GM23248 (cell line): ENCODE measurements around the gene HNRNPK. TPM values are rescaled to one million over a fixed set of nuclear protein-coding genes. Genes with fewer than 3 reads are reported as not detected.

Source experiments
- DNase-seq: peaks from one replicate; pipeline ENCODE4 v3.0.0-alpha.2; 2015
- H2AFZ ChIP-seq: fragments of 200-600 bp; sonication (generic); 2 replicates; pipeline ENCODE4 v1.6.1; 2016; ENCODE audit warnings: antibody characterized with exemption
- H3F3A ChIP-seq: fragments of 200-600 bp; sonication (generic); 2 replicates; pipeline ENCODE4 v1.6.1; 2016; ENCODE audit warnings: mild to moderate bottlenecking, antibody characterized with exemption, mixed run types; ENCODE audit not compliant: insufficient read depth
- H3K27ac ChIP-seq: fragments of 200-600 bp; sonication (generic); 2 replicates; pipeline ENCODE4 v1.5.1; 2016; ENCODE audit warnings: mild to moderate bottlenecking
- H3K27me3 ChIP-seq: fragments of 200-600 bp; sonication (generic); replicated peaks from 2 replicates; pipeline ENCODE4 v1.6.1; 2016; ENCODE audit warnings: mild to moderate bottlenecking; ENCODE audit not compliant: insufficient read depth
- H3K36me3 ChIP-seq: fragments of 200-600 bp; sonication (generic); 2 replicates; pipeline ENCODE4 v1.6.1; 2016; ENCODE audit warnings: low read depth, mild to moderate bottlenecking
- H3K4me1 ChIP-seq: fragments of 200-600 bp; sonication (generic); 2 replicates; pipeline ENCODE4 v1.6.1; 2016; ENCODE audit warnings: mild to moderate bottlenecking; ENCODE audit not compliant: insufficient read depth
- H3K4me2 ChIP-seq: fragments of 200-600 bp; sonication (generic); one replicate; pipeline ENCODE4 v1.6.1; 2016; ENCODE audit warnings: mild to moderate bottlenecking; ENCODE audit not compliant: unreplicated experiment
- H3K4me3 ChIP-seq: fragments of 200-600 bp; sonication (generic); 2 replicates; pipeline ENCODE4 v1.5.1; 2016; ENCODE audit warnings: mild to moderate bottlenecking
- H3K79me2 ChIP-seq: fragments of 200-600 bp; sonication (generic); 2 replicates; pipeline ENCODE4 v1.6.1; 2016; ENCODE audit warnings: mild to moderate bottlenecking; ENCODE audit not compliant: insufficient read depth
- H3K9ac ChIP-seq: fragments of 200-600 bp; sonication (generic); 2 replicates; pipeline ENCODE4 v1.6.1; 2016; ENCODE audit warnings: mild to moderate bottlenecking
- H3K9me2 ChIP-seq: fragments of 200-600 bp; sonication (generic); 2 replicates; pipeline ENCODE4 v1.6.1; 2016; ENCODE audit warnings: mixed run types, mild to moderate bottlenecking, moderate library complexity; ENCODE audit not compliant: insufficient read depth
- H3K9me3 ChIP-seq: fragments of 200-600 bp; sonication (generic); one replicate; pipeline ENCODE4 v1.6.1; 2017; ENCODE audit warnings: low read depth
- H4K20me1 ChIP-seq: fragments of 200-600 bp; sonication (generic); 2 replicates; pipeline ENCODE4 v1.6.0; 2016; ENCODE audit not compliant: insufficient read depth
- EZH2 ChIP-seq: fragments of 200-600 bp; sonication (generic); IDR thresholded peaks from 2 replicates; pipeline ENCODE4 v1.6.1; 2018; ENCODE audit warnings: antibody characterized with exemption, mild to moderate bottlenecking; ENCODE audit not compliant: insufficient read depth, poor library complexity, severe bottlenecking
- EZH2phosphoT487 ChIP-seq: fragments of 200-600 bp; sonication (generic); IDR thresholded peaks from 2 replicates; pipeline ENCODE4 v1.6.1; 2018; ENCODE audit warnings: antibody characterized with exemption, moderate library complexity, mild to moderate bottlenecking, low read depth; ENCODE audit not compliant: insufficient read depth
- WGBS, 2 experiments: methylation state at CpG; one replicate each; pipeline ENCODE4 v1.1.6; 2015 to 2017; ENCODE audit warnings: low lambda C conversion rate in 2 of 2, low coverage in 1 of 2; ENCODE audit errors: missing lambda C conversion rate in 2 of 2; 5-methylcytosine and 5-hydroxymethylcytosine counted together
- in situ Hi-C: fragments of 300-500 bp; cut with MboI; formaldehyde crosslinking; loops from 2 replicates; pipeline ENCODE4 v1.15.0; 2020
- polyA plus RNA-seq: library from polyadenylated mRNA; unstranded; fragments of >200 nt; fragmentation: Nextera tagmentation; extraction: Ambion mirVana; gene quantifications from 2 replicates; pipeline ENCODE4 v1.2.1, GENCODE V29; 2016
- total RNA-seq: library from RNA; depleted of rRNA; stranded (reverse); fragments of >200 nt; shearing (Covaris generic); gene quantifications from 2 replicates; pipeline ENCODE4 v1.2.3, GENCODE V29; 2014; rRNA removed

The HNRNPK gene
- total RNA-seq (416 and 500 TPM in 2 replicates), polyA plus RNA-seq (369 and 370 TPM in 2 replicates)

GRCh38 chr9:83979812-83980394 lies at the start of gene HNRNPK:
HNRNPK (minus strand) TSS chr9:83980215; CDS start chr9:83978252, 1,963 bp downstream.
- H3K9me2 ChIP-seq, result no peaks in the 10 kb centered on the region
- WGBS, 2 experiments, result 1% methylated on average over 46 to 56 of the region's 57 CpGs
- in situ Hi-C loops, result no loop called here

GRCh38 chr9:84027201-84027600 lies 47.2 kb upstream of the HNRNPK start:
- Histone ChIP-seq H3K4me3 (no peak overlapping the region), H3K36me3 (no peaks in the 10 kb centered on the region), H3K4me2 (no peak overlapping the region), H4K20me1 (no peaks in the 10 kb centered on the region), H3F3A (no peaks in the 10 kb centered on the region), H3K9ac (no peak overlapping the region), H3K4me1 (no peaks in the 10 kb centered on the region), H3K27ac (no peak overlapping the region), H3K27me3 (no peaks in the 10 kb centered on the region; the same call in 1 of the 2 replicates), H3K9me3 (no peaks in the 10 kb centered on the region), H3K9me2 (no peaks in the 10 kb centered on the region), H3K79me2 (no peaks in the 10 kb centered on the region), H2AFZ (no peak overlapping the region)
- no peak for TF ChIP-seq EZH2
- TF ChIP-seq EZH2phosphoT487, result no peak
- WGBS, 2 experiments, result 57 to 58% methylated on average over 4 of the region's 4 CpGs
- DNase-seq, result peak; percentile 45
- in situ Hi-C loops, result no loop called here

More at GRCh38 chr9:83979812-83980394, at the start of gene HNRNPK:
- H3K27ac ChIP-seq, result peak within 1 kb of the TSS; percentile 99
- H3K36me3 ChIP-seq, result peaks cover 32% of the 10 kb centered on the region
- H3K27me3 ChIP-seq, result no peaks in the 10 kb centered on the region
- H2AFZ ChIP-seq, result peak within 1 kb of the TSS; percentile 83
- peak within 1 kb of the TSS; percentile 93 for H3K4me2 ChIP-seq
- H4K20me1 ChIP-seq, result peaks cover 42% of the 10 kb centered on the region
- H3K79me2 ChIP-seq, result peaks cover 91% of the 10 kb centered on the region
- peaks cover 24% of the 10 kb centered on the region for H3K4me1 ChIP-seq
- peaks cover 53% of the 10 kb centered on the region for H3F3A ChIP-seq
- DNase-seq, result peak; percentile 99
- H3K4me3 ChIP-seq, result peak within 1 kb of the TSS; percentile 95
- H3K9ac ChIP-seq, result peak within 1 kb of the TSS; percentile 100
- no peak for TF ChIP-seq EZH2phosphoT487
- no peaks in the 10 kb centered on the region for H3K9me3 ChIP-seq

- 28 to 38% methylated on average over 4 of the region's 4 CpGs for WGBS, 2 experiments
- in situ Hi-C loops, result no loop called here
- no peaks in the 10 kb centered on the region for H3K9me2 ChIP-seq
- no peak overlapping the region for H3K27ac ChIP-seq
- H3K9me3 ChIP-seq, result no peaks in the 10 kb centered on the region
- no peaks in the 10 kb centered on the region for H3F3A ChIP-seq
- H2AFZ ChIP-seq, result no peak overlapping the region
- no peaks in the 10 kb centered on the region for H3K36me3 ChIP-seq
- TF ChIP-seq EZH2phosphoT487, result no peak
- no peak for TF ChIP-seq EZH2
- no peaks in the 10 kb centered on the region for H3K79me2 ChIP-seq
- no peak overlapping the region for H3K4me3 ChIP-seq
- H3K4me1 ChIP-seq, result no peaks in the 10 kb centered on the region
- no peak overlapping the region for H3K9ac ChIP-seq
- no peaks in the 10 kb centered on the region for H4K20me1 ChIP-seq
- H3K27me3 ChIP-seq, result no peaks in the 10 kb centered on the region
- DNase-seq, result peak; percentile 22
- no peak overlapping the region for H3K4me2 ChIP-seq
These were observed 44.1 kb upstream of the HNRNPK start for GRCh38 chr9:84024041-84024575.

- H3K4me1 ChIP-seq, result no peaks in the 10 kb centered on the region
- no peaks in the 10 kb centered on the region for H3K27me3 ChIP-seq
- H2AFZ ChIP-seq, result no peak overlapping the region
- TF ChIP-seq EZH2phosphoT487 (no peak), EZH2 (no peak)
- 75 to 85% methylated on average over 2 of the region's 2 CpGs for WGBS, 2 experiments
- no peak for DNase-seq
- no peak overlapping the region for H3K4me3 ChIP-seq
- H3K27ac ChIP-seq, result no peak overlapping the region
- no peaks in the 10 kb centered on the region for H3K9me3 ChIP-seq
- no peaks in the 10 kb centered on the region for H4K20me1 ChIP-seq
- H3K9ac ChIP-seq, result no peak overlapping the region
- H3F3A ChIP-seq, result no peaks in the 10 kb centered on the region
- H3K36me3 ChIP-seq, result 0 out of 2 replicates have a peak, but pooled peaks cover 4% of the 10 kb centered on the region
- H3K79me2 ChIP-seq, result no peaks in the 10 kb centered on the region
- H3K9me2 ChIP-seq, result no peaks in the 10 kb centered on the region
- in situ Hi-C loops, result no loop called here
- no peak overlapping the region for H3K4me2 ChIP-seq
These were observed 27.6 kb upstream of the HNRNPK start for GRCh38 chr9:84007662-84008061.
